A549 (cell line): ENCODE data around the gene SELP.

Experiments used
- ATOH8 ChIP-seq: fragments of 250-450 bp; sonication (Bioruptor Pico); IDR thresholded peaks from 2 replicates; pipeline ENCODE4 v1.5.0; 2020; ENCODE audit warnings: low read depth, mild to moderate bottlenecking, moderate library complexity
- CBX8 ChIP-seq: fragments of 200-600 bp; sonication (generic); IDR thresholded peaks from 2 replicates; pipeline ENCODE4 v1.6.1; 2016
- CEBPB ChIP-seq, 2 experiments: fragments of >200 bp in 1 of 2; sonication (Bioruptor Twin) in 1 of 2; formaldehyde crosslinking in 1 of 2; IDR thresholded peaks; 2 replicates each; pipeline ENCODE4 v1.6.1; 2012 to 2016
- CTCF ChIP-seq: fragments of >200 bp; sonication (Bioruptor Twin); formaldehyde crosslinking; IDR thresholded peaks from 3 replicates; pipeline ENCODE4 v1.5.1; 2016
- EP300 ChIP-seq, 2 experiments: fragments of >200 bp; sonication (Bioruptor Twin); formaldehyde crosslinking; IDR thresholded peaks; 2 replicates in 1 of 2; 3 replicates in 1 of 2; pipeline ENCODE4 v1.6.1; 2016 to 2017
- KDM1A ChIP-seq: fragments of 200-600 bp; sonication (generic); IDR thresholded peaks from 2 replicates; pipeline ENCODE4 v1.6.1; 2016; ENCODE audit warnings: low read depth, mild to moderate bottlenecking
- MAX ChIP-seq: IDR thresholded peaks from 2 replicates; pipeline ENCODE4 v1.6.1; 2012
- POLR2A ChIP-seq: IDR thresholded peaks from 2 replicates; pipeline ENCODE4 v1.6.1; 2012; ENCODE audit warnings: mild to moderate bottlenecking, low read length
- RAD21 ChIP-seq, 2 experiments: fragments of >200 bp in 1 of 2; sonication (Bioruptor Twin) in 1 of 2; formaldehyde crosslinking in 1 of 2; IDR thresholded peaks in 1 of 2; conservative IDR thresholded peaks in 1 of 2; 2 replicates in 1 of 2; 3 replicates in 1 of 2; pipeline ENCODE4 v1.6.1; 2012 to 2018; ENCODE audit warnings: inconsistent platforms in 1 of 2

GRCh38 chr1:169585181-169585580 is 44.7 kb downstream of the SELP start:
- no peak for TF ChIP-seq EP300 (IDR thresholded peaks at IDR 0.05)
- TF ChIP-seq MAX = no peak
- TF ChIP-seq CTCF = no peak
- no peak for TF ChIP-seq CEBPB (IDR thresholded peaks at IDR 0.05)
- no peak for TF ChIP-seq ATOH8 (CRISPR knock-in tag)
- no peak for TF ChIP-seq CBX8
- TF ChIP-seq POLR2A = no peak
- TF ChIP-seq KDM1A = no peak
- TF ChIP-seq RAD21 (conservative IDR thresholded peaks at IDR 0.05 in 1 of 2, IDR thresholded peaks at IDR 0.05 in 1 of 2) = no peak
